ENCODE data around the gene MARCOL. TPM values are rescaled to one million over a fixed set of nuclear protein-coding genes. Genes with fewer than 3 reads are reported as not detected.

The MARCOL gene
- total and polyA plus RNA-seq, 9 of the 15 experiments (the other 6 are each of a cell fraction or from before 2014, with no cell fraction given) = not detected

- intact Hi-C loops (cut with micrococcal nuclease) = no loop called here
- no peaks in the 10 kb centered on the region for H3K4me1 ChIP-seq (replicated peaks in 1 of 2; ENCODE audit: control insufficient read depth in 2 of 2, insufficient read depth in 2 of 2, low read length in 2 of 2)
- TF ChIP-seq ZNF316 (IDR thresholded peaks at IDR 0.05) (no peak), CBX8 (IDR thresholded peaks at IDR 0.05; ENCODE audit: borderline replicate concordance, extremely low read depth, low read depth, low read length, poor library complexity, severe bottlenecking) (no peak)
- H2AFZ ChIP-seq (ENCODE audit: low read depth, low read length) = no peak overlapping the region
- H3K9me1 ChIP-seq (ENCODE audit: control insufficient read depth, insufficient read depth, low read length) = no peaks in the 10 kb centered on the region
- no peak for ATAC-seq
- 0% methylated on average over 1 of the region's 1 CpG for WGBS (ENCODE audit: insufficient coverage, low coverage, missing lambda C conversion rate)
- POLR2A ChIA-PET = interaction anchor here (1.2 kb wide), 1 partner anchor 65 kb away, joined by 3 read pairs; no protein-coding TSS in a partner anchor
- H3K9ac ChIP-seq (ENCODE audit: insufficient read depth in 1 of 2, low read depth in 2 of 2, low read length in 2 of 2) = no peak overlapping the region
- in situ Hi-C loops (cut with MboI) = loop anchor here (25.0 kb wide), 1 partner anchor 846 kb away; no protein-coding TSS in a partner anchor
- CTCF ChIA-PET (ENCODE audit: low intra/inter-chr PET ratio) = no interaction called here
- H3K4me2 ChIP-seq (ENCODE audit: insufficient read depth, low read length) = no peak overlapping the region
- no peaks in the 10 kb centered on the region for H3K79me2 ChIP-seq (ENCODE audit: control insufficient read depth, insufficient read depth, low read length)
- no peaks in the 10 kb centered on the region for H3K36me3 ChIP-seq (ENCODE audit: control insufficient read depth, insufficient read depth, low read length)
- H3K9me3 ChIP-seq (replicated peaks; ENCODE audit: control insufficient read depth, insufficient read depth, low read depth, low read length) = no peaks in the 10 kb centered on the region
- H3K27ac ChIP-seq (ENCODE audit: extremely low read depth, low read depth, low read length) = no peak overlapping the region
- DNase-seq (ENCODE audit: extremely low read depth in 1 of 4, low spot score in 3 of 4) = no peak
- no peaks in the 10 kb centered on the region for H3K27me3 ChIP-seq (ENCODE audit: control insufficient read depth in 2 of 2, insufficient read depth in 2 of 2, low read length in 2 of 2)
- no TSS peak for BruUV-seq (replicated peaks)
- no peak for FAIRE-seq
- H4K20me1 ChIP-seq (replicated peaks; ENCODE audit: control insufficient read depth, insufficient read depth, low read length) = no peaks in the 10 kb centered on the region
- no peak overlapping the region for H3K4me3 ChIP-seq
These were observed 47.3 kb upstream of the MARCOL start for GRCh38 chr5:148191010-148191409.

DNA sequence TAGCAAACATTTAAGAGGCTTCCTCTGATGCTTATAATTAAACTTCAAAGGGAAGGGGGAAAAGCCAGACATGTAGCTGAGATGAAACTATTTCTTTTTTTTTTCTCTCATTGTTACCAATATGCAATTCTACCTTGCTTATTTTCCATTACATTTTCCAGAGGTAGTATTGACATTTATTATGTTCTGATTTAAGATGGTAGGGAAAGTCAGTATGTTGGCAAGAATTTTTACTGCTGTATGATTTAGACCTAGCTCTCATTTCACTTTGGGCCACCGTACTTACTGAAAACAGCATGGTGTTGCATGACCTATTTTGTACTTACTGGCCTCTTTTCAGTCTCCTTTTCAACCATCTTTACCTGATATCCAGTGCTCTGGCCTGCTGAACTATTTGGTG is 45.1 kb upstream of the MARCOL start:
- intact Hi-C loops (cut with micrococcal nuclease) (no loop called here), in situ Hi-C loops (cut with MboI) (loop anchor here (25.0 kb wide), 1 partner anchor 844 kb away; no protein-coding TSS in a partner anchor)
- Histone ChIP-seq H3K36me3 (ENCODE audit: control insufficient read depth, insufficient read depth, low read length) (no peaks in the 10 kb centered on the region), H3K9me3 (replicated peaks; ENCODE audit: control insufficient read depth, insufficient read depth, low read depth, low read length) (no peaks in the 10 kb centered on the region), H3K4me3 (no peak overlapping the region), H4K20me1 (replicated peaks; ENCODE audit: control insufficient read depth, insufficient read depth, low read length) (no peaks in the 10 kb centered on the region), H3K9me1 (ENCODE audit: control insufficient read depth, insufficient read depth, low read length) (no peaks in the 10 kb centered on the region), H3K4me2 (ENCODE audit: insufficient read depth, low read length) (no peak overlapping the region), H3K27me3 (ENCODE audit: control insufficient read depth in 2 of 2, insufficient read depth in 2 of 2, low read length in 2 of 2) (no peaks in the 10 kb centered on the region), H3K9ac (ENCODE audit: insufficient read depth in 1 of 2, low read depth in 2 of 2, low read length in 2 of 2) (no peak overlapping the region), H3K27ac (ENCODE audit: extremely low read depth, low read depth, low read length) (no peak overlapping the region), H3K79me2 (ENCODE audit: control insufficient read depth, insufficient read depth, low read length) (no peaks in the 10 kb centered on the region), H2AFZ (ENCODE audit: low read depth, low read length) (no peak overlapping the region), H3K4me1 (replicated peaks in 1 of 2; ENCODE audit: control insufficient read depth in 2 of 2, insufficient read depth in 2 of 2, low read length in 2 of 2) (no peaks in the 10 kb centered on the region)
- ChIA-PET POLR2A (no interaction called here), CTCF (ENCODE audit: low intra/inter-chr PET ratio) (no interaction called here)
- FAIRE-seq (no peak), ATAC-seq (no peak), DNase-seq (ENCODE audit: extremely low read depth in 1 of 4, low spot score in 3 of 4) (no peak)
- WGBS (ENCODE audit: insufficient coverage, low coverage, missing lambda C conversion rate) = 7% methylated on average over 1 of the region's 1 CpG
- BruUV-seq (replicated peaks) = no TSS peak
- no peak for TF ChIP-seq SMARCA4 (IDR thresholded peaks at IDR 0.05)
- TF ChIP-seq HDGF (IDR thresholded peaks at IDR 0.05) = no peak
- TF ChIP-seq PHB2 (IDR thresholded peaks at IDR 0.05; ENCODE audit: low read depth) = no peak
- TF ChIP-seq SAP30 (IDR thresholded peaks at IDR 0.05; ENCODE audit: borderline replicate concordance, insufficient read depth, low read depth, low read length, poor library complexity, severe bottlenecking) = no peak
- TF ChIP-seq ZBTB34 (CRISPR knock-in tag; IDR thresholded peaks at IDR 0.05) = no peak
- no peak for TF ChIP-seq KLF1 (tag; IDR thresholded peaks at IDR 0.05)
- no peak for TF ChIP-seq CBFB (CRISPR knock-in tag; IDR thresholded peaks at IDR 0.05)
- no peak for TF ChIP-seq CSDE1 (IDR thresholded peaks at IDR 0.05)
- TF ChIP-seq ZBTB49 (CRISPR knock-in tag; IDR thresholded peaks at IDR 0.05; ENCODE audit: borderline replicate concordance) = no peak
